HG03280 (cell line): ENCODE data around the gene RAD23B.

Experiments used
- ATAC-seq: cut with Tn5 transposase; IDR thresholded peaks from one replicate; pipeline ENCODE4 v1.9.1; 2021; ENCODE audit warnings: mild to moderate bottlenecking, moderate library complexity; ENCODE audit not compliant: unreplicated experiment

The RAD23B gene

DNA sequence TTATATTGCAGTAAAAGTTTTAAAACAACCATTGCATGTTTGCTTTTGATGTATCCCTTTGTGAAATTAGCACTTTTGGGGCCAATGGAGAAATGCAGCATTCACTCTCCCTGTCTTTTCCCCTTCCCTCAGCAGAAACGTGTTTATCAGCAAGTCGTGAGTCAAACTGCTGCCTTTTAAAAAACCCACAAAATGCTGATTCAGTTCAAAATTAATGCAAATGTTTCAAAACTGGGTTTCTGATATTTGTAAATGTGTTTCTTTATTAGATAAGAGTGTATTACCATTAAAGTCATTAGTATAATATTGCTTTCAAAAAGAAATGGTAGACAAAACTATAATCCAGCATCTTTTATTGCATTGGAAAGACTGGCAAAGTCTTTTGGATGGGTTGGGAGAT is 47.3 kb downstream of the RAD23B start:
- no peak for ATAC-seq

DNA sequence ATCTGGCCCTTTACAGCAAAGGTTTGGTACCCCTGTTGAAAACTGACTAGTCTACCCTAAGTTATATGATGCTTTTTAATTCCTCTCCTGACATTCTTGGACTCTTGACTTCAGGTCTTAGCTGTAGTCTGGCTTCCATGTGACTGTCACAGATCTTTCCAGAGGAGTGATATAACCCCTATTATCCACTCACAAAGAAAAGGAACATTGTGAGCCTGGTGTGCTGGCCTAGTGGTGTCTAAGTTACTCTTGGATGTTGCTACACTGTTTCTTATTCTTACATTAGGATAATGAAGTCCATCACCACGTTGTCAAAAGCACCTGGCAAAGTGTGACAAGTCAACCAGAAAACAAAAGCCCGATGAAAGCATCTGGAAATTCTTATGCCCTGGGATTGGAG is 49.8 kb downstream of the RAD23B start:
- no peak for ATAC-seq

DNA sequence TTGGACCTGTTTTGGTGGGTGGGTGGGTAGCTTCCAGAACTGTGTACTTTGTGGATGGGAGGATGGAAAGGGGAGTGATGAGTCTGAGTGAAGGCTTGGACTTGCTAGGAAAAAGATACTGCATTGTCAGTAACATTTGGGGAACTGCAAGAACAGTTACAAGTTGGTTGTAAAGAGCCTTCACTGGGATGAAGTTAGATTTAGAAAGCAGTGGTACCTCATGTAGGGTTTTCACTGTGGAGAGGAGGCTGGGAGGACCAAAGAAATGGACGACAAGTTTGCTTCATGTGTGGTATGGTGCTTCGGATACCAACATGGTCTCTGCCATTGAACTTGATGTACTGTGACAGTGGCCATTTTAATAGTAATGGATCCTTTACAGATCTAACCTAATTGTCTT is 50.3 kb downstream of the RAD23B start:
- no peak for ATAC-seq

DNA sequence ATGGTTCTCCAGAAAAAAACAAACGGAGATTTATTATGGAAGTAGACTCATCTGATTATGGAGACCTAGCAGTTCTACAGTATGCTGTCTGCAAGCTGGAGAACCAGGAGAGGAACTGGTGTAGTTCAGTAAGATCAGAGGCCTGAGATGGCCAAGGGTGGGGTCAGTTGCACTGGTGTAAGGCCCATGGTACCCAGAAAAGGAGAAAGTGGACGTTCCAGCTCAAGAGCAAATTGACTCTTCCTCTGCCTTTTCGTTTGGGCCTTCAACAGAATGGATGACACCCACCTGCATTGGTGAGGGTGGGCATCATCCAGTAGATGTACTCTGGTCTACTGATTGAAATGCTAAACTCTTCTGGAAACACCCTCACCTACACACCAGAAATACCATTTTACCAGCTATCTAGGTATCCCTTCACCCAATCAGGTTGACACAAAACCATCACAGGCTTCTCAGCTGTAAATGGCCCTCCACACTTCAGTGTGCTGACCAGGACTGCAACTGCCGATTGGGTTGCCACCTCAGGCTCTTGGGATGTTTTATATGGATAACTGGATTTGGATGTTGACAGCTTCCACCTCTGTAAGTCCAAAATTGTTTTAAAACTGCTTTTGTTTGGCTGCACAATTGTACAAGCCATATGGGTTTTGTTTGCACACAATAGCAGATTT is 51.2 kb downstream of the RAD23B start:
- no peak for ATAC-seq

DNA sequence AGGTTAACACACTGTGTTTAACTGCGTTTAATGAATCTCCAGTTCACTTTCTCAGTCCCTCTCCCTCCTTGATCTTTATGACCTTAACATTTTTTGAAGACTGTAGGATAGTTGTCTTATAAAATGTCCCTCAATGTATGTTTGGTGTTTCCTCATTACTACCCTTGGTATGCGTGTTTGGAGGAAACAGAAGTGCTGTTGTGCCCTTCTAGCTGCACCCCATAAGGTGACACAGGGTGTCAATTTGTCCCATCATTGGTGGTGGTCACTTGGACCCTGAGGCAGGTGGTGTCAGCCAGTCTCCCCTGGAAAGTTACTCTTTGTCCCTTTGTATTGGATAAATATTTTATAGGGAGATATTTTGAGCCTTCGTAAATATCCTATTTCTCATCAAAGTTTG is 52.3 kb downstream of the RAD23B start:
- no peak for ATAC-seq

DNA sequence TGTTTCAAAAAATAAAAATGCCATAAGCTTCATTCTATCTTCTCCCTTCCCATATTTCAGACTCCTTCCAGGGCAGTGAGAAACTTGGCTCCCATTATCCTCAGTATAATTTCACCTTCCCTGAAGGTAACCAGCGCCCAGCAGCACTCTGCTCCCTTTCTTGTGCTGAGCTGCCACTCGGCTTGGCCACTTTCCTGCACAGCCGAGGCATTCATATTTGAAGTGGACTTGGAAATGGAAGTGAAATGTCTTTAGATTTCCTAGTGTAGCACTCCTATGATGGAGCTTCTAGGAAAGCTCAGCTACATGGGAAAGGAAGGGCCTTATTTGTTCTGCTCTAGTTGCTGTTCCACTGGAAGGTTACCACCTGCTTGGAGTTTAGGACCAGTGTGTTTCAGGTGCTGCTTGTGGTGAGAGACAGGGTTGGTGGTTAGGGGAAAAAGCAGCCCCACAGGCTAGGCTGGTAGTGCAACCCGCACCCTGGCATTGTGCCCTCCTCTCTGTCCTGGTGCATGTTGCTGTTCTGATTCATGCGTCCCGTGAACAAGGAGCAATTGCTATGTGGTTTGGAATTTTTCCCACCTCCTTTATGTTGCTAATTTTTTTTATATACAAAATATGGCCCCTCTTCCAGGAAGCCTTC is 53.8 kb downstream of the RAD23B start:
- ATAC-seq = no peak

DNA sequence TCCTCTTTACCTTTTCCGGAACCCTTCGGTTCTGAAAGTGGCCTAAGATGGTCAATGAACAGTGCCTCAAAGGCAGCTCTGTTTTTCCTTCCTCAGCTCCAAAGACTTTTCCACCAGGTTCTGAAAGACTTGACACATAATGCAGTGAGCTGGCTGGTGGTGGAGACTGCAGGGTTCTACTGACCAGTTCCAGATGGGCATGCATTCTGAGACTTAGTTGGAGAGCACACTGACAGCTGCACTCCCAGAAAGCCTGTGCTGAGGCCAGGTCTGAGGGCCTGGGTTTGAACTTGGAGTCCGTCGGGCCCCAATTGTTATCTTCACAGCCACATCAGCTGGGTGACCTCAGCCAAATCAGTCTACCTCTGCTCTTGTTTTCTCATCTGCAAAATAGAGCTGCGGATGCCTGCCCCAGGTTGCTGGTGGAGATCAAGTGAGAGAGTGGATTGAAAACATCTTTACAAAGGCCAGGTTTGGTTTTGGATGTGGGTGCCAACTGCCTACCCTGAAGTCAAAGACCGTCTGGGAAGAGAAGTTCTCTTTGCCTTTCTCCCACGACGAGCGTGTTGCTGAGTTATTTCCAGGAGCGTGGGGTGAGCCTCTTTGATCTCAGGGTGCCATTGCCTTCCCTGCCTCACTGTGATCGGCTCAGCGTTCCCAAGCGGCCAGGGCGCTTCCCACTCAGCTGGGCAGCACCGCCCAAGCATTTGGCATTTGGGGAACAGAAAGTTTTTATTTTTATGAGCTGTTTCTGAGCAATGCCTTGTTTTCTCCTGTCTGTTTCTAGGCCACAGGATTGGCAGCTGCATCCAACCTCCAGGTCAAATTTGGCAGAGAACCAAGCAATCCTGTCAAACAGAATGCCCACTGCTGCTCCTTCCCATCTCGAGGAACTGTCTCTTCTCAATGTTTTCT is 54.9 kb downstream of the RAD23B start:
- no peak for ATAC-seq

DNA sequence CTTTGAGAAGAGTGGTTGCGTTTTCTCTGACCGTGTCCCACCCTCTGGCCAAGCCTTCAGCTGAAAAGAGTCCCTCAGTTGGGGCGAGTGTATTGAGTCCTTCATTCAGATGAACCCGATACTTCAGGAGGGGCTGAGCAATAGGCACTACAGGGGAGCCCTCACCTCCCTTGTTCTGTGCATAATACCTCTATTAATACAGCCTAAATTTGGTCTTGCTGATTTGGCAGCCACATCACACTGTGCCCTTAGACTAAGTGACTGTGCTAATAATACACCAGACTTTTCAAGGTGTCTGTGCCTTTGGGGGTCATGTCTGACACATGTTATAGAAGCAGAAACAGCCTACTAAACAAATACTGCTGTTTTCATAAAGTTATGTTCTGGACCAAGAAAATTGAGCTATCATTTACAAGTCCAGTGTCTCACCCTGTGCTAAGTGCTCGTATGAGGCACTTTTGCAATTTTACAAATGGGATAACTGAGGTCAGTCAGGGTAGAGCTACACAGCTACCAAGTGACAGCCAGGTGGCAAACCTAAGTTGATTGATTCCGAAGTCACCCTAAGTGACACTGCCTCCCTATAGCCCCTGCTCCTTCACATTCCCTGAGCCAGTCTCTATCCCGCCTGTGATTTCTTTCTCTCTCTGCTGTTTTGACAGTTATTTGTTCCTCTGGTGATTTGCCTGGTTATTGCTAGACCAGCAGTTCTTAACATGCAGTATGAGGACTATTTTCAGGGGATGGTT is 56.0 kb downstream of the RAD23B start:
- ATAC-seq = no peak

DNA sequence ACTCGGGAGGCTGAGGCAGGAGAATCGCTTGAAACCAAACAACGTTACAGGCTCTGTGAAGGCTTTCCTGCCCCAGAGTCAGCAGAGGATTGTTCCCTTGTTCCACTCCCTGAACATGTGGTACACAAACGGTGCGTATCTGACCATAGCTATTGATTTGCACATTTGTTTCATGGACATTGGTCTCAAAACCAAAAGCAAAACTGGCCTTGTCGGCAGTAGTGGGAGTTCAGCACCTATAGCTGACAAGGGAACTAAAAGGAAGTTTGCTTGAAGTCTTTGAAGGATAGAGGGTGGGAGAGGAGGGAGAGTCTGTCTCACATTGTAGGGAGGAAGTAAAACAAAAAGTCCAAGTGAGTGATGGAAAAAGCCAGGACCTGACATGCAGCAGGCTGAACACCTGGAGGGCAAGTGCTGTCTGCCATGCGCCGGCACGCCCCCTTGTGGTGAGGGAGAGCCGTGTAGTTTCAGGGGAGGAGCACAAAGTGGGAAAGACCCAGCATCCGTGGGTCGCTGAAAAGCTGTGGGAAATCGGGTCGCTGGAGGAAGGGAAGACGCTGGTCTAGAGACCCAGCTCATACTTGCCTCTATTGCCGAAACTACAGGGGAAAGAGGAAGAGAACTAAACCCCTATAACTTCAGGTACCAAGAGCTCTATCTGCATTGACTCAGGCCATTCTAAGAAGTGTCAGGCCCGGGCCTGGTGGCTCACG is 58.0 kb downstream of the RAD23B start:
- peak; percentile 87 for ATAC-seq

DNA sequence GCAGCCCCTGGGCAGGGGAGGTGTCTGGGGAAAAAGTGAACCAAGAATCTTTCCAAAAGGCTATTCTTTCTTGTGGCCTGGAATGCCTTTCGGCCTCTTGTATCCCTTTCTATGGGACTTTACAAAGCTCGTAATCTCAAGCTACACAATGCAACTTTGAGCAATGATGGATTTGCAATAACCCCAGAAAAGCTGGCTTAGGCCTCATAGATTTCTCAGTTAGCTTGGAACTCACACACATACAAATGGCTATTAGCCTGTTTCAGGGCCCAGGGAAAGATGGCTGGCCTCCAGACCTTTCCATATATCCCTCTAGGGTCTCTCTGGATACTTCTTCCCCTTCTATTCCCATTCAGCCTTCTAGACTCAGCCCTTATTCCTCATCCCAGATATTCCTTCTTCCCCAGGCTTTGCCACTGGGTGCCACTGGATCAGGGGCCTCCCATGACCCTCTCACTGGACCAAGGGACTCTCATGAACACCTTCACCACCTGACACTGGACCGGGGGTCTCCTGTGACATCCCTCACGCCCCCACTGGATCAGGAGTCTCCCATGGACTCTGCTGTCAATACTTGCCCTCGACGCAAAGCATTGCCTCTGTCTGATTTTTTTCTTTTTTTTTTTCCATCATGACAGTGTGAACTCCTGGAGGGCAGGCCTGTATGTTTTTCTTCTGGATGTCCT is 59.5 kb downstream of the RAD23B start:
- ATAC-seq = no peak

DNA sequence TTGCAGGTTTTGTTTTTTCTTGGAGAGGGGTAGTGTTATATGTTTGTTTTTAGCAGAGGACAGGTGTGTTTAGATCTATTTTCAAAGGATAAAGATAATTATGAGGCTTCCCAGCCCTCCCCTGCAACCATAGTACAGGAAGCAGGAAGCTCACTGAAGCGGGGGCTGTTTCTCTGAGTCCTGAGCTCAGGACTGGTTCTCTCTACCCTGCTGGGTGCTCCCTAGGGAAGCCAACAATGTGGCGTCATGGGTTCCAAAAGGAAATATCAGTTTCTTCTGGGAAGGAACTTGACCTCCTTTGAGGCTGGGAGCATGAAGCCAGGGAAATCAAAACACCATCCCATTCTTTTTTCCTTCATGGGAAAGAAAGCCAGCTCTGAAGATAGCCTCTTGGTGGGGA is 62.2 kb downstream of the RAD23B start:
- ATAC-seq = no peak

DNA sequence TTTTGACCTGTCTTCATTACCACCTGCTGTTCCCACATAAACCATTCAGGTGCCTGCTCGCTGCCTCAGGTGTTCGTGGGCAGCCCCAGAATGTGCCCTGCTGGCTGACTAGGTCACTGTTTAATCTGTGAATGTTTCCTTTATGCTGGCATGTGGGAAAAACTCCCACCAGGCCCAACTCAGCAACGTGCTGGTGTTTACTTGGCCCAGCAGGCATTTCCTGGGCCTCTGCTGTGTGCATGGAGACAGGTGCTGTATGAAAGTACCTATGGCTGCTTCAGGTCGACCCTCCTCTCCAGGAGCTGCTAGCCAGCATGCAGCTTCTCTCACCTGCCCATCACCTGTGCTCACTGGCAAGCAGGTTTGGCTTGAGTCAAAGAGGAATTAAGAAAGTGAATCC is 65.8 kb downstream of the RAD23B start:
- ATAC-seq = no peak

DNA sequence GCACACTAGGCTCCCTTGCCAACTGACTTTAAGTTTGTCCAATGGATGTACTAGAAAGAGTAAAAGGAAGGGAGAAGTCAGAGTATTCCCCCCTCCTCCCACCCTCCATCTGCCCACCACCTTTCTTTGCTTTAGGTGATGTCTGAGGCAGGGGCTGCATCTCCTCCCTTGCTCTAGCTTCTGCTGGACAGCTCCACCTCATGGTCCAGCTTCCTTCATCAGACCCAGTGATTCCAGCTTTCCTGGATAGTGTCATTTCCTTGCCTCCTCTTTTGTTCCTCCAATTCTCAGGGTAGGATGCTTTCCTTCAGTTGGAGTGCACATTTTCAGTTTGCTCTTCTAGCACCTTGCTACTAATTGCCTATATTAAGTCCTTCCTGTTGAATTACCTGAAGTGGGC is 67.4 kb downstream of the RAD23B start:
- ATAC-seq = no peak

DNA sequence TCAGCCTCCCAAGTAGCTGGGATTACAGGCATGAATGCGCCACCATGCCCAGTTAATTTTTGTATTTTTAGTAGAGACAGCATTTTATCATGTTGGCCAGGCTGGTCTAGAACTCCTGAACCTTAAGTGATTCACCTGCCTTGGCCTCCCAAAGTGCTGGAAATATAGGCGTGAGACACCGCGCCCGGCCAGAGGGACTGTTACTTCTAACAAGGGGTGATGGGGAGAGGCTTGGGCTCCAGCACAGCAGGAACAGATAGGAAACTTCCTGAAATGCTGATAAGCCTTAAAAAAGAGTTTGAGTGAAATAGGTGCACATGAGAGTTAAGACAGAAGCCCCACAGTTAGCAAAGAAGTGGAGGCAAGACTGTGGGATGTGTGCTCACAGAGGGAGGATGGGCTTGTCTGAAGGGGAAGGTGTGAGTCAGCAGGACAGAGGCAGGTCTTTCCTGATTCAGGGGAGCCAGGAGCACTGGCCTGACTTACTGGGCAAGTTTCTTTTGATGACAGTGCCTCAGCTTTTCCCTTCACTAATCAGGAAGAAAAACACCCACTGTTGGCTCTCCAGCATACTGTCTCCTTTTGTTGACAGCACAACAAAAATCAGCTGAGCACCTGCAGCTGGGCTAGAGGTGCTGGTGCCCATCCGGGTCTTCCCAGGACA is 68.4 kb downstream of the RAD23B start:
- ATAC-seq = no peak

DNA sequence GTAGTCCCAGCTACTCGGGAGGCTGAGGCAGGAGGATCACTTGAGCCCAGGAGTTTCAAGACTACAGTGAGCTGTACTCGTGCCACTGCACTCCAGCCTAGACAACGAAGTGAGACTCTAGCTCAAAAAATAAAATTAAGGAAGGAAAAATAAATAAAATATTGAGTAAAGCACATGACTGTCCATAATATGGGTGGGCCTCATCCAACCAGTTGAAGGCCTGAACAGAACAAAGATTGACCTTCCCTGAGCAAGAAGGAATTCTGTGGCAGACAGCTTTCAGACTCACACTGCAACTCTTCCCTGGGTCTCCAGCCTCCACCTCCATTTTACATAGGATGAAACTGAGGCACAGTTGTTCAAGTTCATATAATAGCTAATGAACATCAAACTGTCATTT is 72.3 kb downstream of the RAD23B start:
- ATAC-seq = no peak

DNA sequence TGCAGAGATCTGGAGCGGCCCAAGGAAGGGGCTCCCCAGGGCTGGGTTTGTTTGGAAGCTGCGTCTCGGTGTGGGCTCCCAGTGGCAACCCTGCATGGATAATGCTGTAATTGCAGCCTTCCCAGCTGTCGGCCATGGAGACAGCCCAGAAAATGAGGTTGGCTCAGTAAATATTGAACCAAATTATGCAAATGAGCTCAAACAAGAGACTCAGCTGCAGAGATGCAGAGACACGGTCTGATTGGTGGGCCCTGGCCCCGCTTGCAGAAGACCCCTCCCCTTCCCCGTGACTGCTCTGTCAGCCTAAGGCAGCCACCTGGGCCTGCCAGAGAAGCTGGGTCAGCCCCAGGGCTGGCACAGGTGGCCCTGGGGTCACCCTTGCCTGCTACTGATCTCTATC is 75.9 kb downstream of the RAD23B start:
- no peak for ATAC-seq

DNA sequence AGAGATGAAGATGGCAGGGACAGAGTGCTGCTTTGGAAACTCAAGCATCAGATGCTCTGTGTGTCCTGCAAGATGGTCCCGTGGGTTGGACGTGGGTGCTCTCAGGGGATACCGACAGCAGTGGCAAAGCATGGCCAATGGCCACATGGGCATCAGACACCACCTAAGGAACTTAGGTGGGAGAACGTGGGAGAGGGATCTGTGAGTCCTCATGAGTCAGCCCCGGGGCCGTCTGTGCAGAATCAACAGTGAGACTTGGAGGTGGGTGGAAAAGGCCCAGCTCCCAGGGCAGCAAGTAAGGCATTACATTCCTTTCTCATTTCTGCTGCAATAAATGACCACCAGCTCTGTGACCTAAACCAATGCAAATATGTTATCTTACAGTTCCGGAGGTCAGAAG is 77.0 kb downstream of the RAD23B start:
- ATAC-seq = no peak

DNA sequence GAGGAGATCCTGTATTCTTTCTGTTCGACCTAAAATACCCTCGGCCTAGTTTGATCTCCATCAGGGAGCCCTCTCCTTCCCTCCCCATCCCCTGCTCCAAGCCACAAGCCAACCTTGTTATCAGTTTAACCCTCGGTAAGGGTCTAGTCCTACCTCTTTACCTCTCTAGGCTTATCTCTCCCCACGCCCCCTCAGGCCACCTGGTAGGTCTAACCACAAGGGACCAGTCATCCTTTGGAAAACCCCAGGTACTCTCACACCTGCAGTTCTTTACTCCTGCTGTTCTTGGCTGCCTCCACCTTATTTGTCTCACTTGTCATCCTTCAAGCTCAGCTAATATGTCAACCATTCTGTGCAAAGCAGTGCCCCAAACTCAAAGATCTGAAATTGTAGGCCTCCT is 78.7 kb downstream of the RAD23B start:
- no peak for ATAC-seq

DNA sequence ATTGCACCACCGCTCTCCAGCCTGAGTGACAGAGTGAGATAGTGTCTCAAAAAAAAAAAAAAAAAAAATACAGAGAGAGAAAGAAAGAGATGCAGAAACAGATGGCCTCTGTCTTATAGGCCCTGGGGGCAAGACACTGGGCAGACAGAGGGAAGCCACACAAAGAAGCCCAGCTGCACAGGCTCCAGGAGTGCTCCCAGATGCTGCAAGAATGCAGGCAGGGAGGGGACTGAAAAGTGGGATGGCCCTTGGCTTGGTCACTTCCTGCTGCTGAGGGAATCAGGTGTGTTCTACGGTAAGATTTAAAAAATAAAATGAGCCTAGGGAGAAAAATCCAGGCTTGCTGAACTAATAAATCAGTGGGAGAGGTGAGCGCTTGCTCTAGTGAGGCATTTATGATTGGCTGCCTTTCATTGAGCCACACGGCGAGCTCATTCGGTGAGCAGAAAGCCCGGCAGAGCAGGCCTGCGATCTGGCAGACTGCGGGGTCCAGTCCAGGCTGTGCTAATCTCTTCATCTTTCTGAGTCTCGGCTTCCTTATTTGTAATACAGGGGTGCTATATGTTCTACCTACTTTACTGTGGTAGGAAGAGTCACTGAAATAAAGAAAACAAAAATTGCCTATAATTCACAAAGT is 80.6 kb downstream of the RAD23B start:
- ATAC-seq = no peak
